KOPT-K1 (cell line): ENCODE measurements around the gene TIMM17B.
A peak's percentile ranks its signal among the peaks of the same experiment; 100 is the strongest.

ENCODE experiments used
- H3K27ac ChIP-seq: fragments of 200-600 bp; sonication (generic); 2 replicates; pipeline ENCODE4 v1.5.1; 2016; ENCODE audit warnings: antibody characterized with exemption, mild to moderate bottlenecking, low read depth, low read length; ENCODE audit not compliant: poor library complexity, severe bottlenecking
- H3K36me3 ChIP-seq: fragments of 200-600 bp; sonication (generic); 2 replicates; pipeline ENCODE4 v1.5.1; 2017; ENCODE audit warnings: antibody characterized with exemption, mild to moderate bottlenecking, low read length, moderate library complexity; ENCODE audit not compliant: insufficient read depth
- H3K9me3 ChIP-seq: fragments of 200-600 bp; sonication (generic); 2 replicates; pipeline ENCODE4 v1.5.1; 2017; ENCODE audit warnings: antibody characterized with exemption, low read length, mild to moderate bottlenecking; ENCODE audit not compliant: insufficient read depth, poor library complexity, severe bottlenecking

TIMM17B gene

DNA sequence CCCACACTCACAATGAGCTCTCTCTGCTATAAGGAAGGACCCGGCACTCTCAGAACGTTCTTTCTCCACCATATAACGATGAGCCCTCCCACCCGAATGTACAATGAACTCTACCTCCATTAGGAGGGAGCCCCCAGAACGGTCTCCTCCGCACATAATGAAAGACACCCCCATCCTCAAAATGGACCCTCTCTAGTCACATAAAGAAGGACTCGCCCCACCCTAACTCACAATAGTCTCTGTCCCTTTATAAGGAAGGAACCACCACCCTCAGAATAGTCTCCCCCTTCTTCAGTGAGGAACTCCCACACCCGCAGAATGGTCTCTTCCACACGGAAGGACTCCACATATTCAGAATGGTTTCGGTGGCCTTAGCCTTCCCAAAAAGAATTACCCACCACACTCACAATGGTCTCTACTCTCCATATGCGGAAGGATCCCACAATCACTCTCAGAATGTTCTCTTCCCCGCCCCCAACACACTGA is 13.4 kb upstream of the TIMM17B start:
- H3K36me3 ChIP-seq, result peaks cover 27% of the 10 kb centered on the region; the same call in 1 of the 2 replicates
- H3K27ac ChIP-seq, result peak overlapping the region; percentile 78
- no peaks in the 10 kb centered on the region for H3K9me3 ChIP-seq

GRCh38 chrX:48909703-48910294 is 12.2 kb upstream of the TIMM17B start:
- no peaks in the 10 kb centered on the region for H3K9me3 ChIP-seq

GRCh38 chrX:48908600-48908999 is 11.0 kb upstream of the TIMM17B start:
- H3K9me3 ChIP-seq, result no peaks in the 10 kb centered on the region
- no peak overlapping the region for H3K27ac ChIP-seq

More at GRCh38 chrX:48909703-48910294, 12.2 kb upstream of the TIMM17B start:
- no peak overlapping the region for H3K27ac ChIP-seq
- peaks cover 30% of the 10 kb centered on the region; the same call in 1 of the 2 replicates for H3K36me3 ChIP-seq

DNA sequence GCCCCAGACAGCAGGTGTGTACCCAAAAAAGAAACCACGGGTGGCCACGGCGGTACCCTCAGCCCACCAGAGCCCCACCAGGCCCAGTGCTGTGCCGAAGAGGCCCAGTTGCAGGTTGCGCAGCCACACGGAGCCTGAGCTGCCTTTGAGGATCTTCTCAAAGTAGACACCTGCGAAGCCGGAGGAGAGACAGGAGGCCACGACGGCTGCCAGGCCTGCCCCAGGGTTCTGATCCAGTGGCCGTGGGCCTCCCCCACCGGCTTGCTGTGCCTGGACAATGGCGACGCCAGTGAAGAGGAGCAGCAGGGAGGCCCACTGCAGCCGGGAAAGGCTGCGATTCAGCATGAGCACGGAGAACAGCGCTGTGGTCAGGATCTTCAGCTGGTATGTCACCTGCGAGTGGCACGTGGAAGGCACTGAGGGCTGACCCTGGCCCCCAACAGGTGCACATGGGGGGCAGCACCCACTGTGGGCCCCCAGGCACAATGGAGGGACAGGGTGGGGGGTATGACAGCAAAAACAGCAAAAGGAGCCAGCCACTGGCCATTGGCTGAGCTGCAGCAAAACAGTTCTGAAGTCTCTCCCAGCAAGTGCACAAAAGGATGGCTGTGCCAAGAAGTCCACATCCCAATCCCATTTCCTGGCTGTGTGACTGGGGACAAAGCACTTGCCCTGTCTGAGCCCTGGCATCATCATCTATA is 7.7 kb upstream of the TIMM17B start:
- H3K27ac ChIP-seq, result no peak overlapping the region
- peaks cover 60% of the 10 kb centered on the region for H3K36me3 ChIP-seq
- no peaks in the 10 kb centered on the region for H3K9me3 ChIP-seq

More at GRCh38 chrX:48908600-48908999, 11.0 kb upstream of the TIMM17B start:
- peaks cover 32% of the 10 kb centered on the region for H3K36me3 ChIP-seq

- H3K9me3 ChIP-seq, result no peaks in the 10 kb centered on the region
- H3K36me3 ChIP-seq, result peaks cover 62% of the 10 kb centered on the region
Measured at GRCh38 chrX:48904626-48905025, 7.1 kb upstream of the TIMM17B start.

DNA sequence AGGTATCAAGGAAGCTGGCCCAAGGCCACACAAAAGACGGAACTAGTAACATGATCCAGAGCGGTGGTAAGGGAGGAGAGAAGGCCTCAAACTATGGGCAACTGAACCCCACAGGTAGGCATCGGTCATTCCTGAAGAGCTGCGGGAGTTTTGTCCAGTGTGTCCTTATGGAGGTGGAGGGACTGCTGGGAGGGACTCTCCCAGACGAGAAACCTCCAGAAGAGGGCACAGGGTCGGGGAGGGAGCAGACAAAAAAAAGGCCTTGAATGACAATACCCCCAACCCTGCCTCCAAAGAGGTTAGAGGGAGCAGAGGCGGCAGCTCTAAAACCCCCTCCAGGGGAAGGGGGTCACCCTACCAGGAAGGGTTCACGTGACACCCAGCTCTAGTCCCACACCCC is 6.6 kb upstream of the TIMM17B start:
- Histone ChIP-seq H3K36me3 (peaks cover 66% of the 10 kb centered on the region), H3K9me3 (no peaks in the 10 kb centered on the region), H3K27ac (no peak overlapping the region)

More at GRCh38 chrX:48904626-48905025, 7.1 kb upstream of the TIMM17B start:
- H3K27ac ChIP-seq, result no peak overlapping the region

GRCh38 chrX:48903290-48903689 is 5.7 kb upstream of the TIMM17B start:
- H3K9me3 ChIP-seq, result no peaks in the 10 kb centered on the region
- H3K27ac ChIP-seq, result no peak overlapping the region
- H3K36me3 ChIP-seq, result peaks cover 68% of the 10 kb centered on the region

- Histone ChIP-seq H3K9me3 (no peaks in the 10 kb centered on the region), H3K36me3 (peaks cover 68% of the 10 kb centered on the region), H3K27ac (no peak overlapping the region)
Measured at GRCh38 chrX:48902776-48903175, 5.2 kb upstream of the TIMM17B start.

DNA sequence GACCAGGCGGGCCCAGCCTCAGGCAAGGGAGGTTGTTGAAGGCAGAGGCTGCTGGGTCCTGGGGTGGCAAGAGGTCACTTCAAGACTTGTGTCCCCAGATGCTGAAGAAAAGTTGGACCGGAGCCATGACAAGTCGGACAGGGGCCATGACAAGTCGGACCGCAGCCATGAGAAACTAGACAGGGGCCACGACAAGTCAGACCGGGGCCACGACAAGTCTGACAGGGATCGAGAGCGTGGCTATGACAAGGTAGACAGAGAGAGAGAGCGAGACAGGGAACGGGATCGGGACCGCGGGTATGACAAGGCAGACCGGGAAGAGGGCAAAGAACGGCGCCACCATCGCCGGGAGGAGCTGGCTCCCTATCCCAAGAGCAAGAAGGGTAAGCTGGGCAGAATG is 4.6 kb upstream of the TIMM17B start:
- H3K9me3 ChIP-seq, result no peaks in the 10 kb centered on the region
- peaks cover 68% of the 10 kb centered on the region for H3K36me3 ChIP-seq

DNA sequence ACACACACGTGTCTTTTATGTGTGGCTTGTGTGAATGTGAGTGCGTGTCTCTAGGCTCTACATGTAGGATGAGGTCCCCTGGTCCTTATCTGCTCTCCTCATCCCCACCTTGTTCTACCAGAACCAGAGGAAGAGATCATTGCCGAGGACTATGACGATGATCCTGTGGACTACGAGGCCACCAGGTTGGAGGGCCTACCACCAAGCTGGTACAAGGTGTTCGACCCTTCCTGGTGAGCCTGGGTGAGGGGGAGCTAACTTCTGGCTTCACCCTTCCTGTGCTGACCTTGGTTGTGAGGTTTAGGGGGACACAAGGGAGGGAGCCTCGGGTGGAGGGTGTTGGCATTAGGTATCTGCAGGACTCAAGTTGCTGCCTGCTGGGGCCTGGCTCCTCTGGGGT is 3.5 kb upstream of the TIMM17B start:
- Histone ChIP-seq H3K9me3 (no peaks in the 10 kb centered on the region), H3K27ac (no peak overlapping the region), H3K36me3 (peaks cover 60% of the 10 kb centered on the region)

More for the DNA sequence above, 4.6 kb upstream of the TIMM17B start:
- H3K27ac ChIP-seq, result no peak overlapping the region

DNA sequence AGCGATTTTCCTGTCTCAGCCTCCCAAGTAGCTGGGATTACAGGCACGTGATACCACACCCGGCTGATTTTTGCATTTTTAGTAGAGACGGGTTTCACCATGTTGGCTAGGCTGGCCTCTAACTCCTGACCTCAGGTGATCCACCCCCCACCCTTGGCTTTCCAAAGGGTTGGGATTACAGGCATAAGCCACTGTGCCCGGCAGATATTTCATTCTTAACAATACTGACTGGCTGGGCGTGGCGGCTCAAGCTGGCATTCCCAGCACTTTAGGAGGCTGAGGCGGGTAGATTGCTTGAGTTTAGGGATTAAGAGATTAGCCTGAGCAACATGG is 1.5 kb upstream of the TIMM17B start:
- no peak overlapping the region for H3K27ac ChIP-seq
- peaks cover 47% of the 10 kb centered on the region for H3K36me3 ChIP-seq

DNA sequence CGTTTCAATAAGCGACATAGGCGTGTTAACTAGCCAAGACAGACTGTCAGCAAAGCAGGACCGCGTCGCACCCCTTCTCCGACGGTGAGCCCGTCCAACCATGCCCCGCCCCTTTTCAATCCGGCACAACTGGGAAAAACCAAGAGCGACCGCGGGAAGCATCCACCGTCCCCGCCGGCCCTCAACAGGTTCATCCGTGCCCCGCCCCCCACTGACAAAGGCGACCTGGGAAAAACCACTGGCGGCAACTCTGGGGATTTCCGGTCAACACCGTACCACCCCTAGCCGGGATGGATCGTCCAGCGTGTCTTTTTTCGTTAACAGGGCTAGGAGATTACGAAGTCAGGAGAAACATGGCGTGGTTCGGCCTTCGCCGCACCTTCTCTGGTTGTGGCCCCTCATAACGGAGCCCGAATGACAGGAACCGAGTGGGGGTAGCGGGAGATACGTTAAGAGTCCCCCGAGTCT is 377 bp downstream of the TIMM17B start:
- H3K9me3 ChIP-seq, result no peaks in the 10 kb centered on the region
- peaks cover 44% of the 10 kb centered on the region for H3K36me3 ChIP-seq
- peak overlapping the region; percentile 93 for H3K27ac ChIP-seq

More for the DNA sequence above, 1.5 kb upstream of the TIMM17B start:
- no peaks in the 10 kb centered on the region for H3K9me3 ChIP-seq

DNA sequence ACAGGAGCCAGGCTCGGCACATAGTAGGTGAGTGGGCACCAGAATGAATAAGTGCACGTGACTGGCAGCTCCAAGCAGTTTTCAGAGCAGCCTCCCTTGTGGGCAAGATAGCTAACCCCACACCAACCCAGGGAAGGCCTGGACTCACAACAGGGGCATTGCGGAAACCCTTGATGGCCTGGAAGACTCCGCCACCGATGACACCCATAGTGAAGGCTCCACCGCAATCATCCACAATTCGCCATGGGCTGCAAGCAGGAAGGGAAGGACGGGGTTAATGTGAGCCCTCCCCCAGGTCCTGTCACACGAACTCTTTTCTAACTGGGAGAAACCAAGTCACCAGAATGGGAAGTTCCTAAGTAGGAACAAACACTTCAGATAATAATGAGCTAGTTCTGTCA is 957 bp downstream of the TIMM17B start:
- Histone ChIP-seq H3K9me3 (no peaks in the 10 kb centered on the region), H3K36me3 (peaks cover 38% of the 10 kb centered on the region), H3K27ac (peak overlapping the region; percentile 93)

GRCh38 chrX:48894891-48895290 is 2.7 kb downstream of the TIMM17B start:
- peaks cover 27% of the 10 kb centered on the region for H3K36me3 ChIP-seq
- no peaks in the 10 kb centered on the region for H3K9me3 ChIP-seq
- H3K27ac ChIP-seq, result no peak overlapping the region

DNA sequence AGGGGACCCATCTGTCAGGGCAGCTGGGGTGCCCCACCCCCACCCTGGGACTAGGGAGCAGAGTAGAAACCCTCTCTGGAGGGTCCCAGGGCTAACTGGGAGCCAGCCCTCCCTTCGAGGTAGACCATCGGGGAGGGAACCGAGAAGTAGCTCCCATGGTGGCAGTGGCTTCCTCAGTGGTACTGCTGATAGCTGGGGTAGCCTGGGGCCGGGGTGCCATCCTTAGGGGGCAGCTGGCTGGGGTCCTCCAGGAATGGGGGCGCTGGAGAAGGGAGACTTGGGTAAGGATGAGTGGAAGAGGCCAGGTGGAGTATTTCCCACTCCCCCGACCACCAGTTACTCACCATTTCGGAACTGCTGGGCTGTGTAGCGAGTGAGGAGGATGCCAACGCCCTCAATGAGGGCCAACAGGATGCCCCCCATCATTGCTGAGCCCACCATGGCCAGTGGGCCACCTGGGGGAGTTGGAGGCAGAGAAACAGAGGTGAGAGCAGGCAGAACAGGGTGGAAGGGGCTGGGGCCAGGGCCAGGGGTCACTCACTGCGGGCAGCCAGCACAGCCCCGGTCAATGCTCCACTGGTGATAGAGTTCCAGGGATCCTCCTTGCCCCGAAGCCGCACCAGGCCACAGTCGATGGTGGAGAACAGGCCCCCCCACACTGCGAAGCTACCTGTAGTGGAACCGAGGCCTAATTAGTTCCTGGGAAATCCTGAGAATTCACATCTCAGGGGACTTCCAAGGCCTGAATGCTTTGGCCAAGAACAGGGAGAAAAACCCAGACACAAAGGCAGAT is 3.8 kb downstream of the TIMM17B start:
- Histone ChIP-seq H3K36me3 (peaks cover 19% of the 10 kb centered on the region), H3K27ac (no peak overlapping the region), H3K9me3 (no peaks in the 10 kb centered on the region)
